Measurements from ENCODE around the gene NREP. TPM values are rescaled to one million over a fixed set of nuclear protein-coding genes. Genes with fewer than 3 reads are reported as not detected.

The NREP gene
- total and polyA plus RNA-seq, 10 of the 15 experiments (the other 5 are each of a cell fraction or from before 2014, with no cell fraction given): 20.6 to 117 (median 32.2) TPM

- TF ChIP-seq SUPT20H (IDR thresholded peaks at IDR 0.05; ENCODE audit: borderline replicate concordance, control insufficient read depth, low read depth, low read length): no peak
- TF ChIP-seq FOXM1 (IDR thresholded peaks at IDR 0.05; ENCODE audit: low read depth, low read length): no peak
Observed at GRCh38 chr5:111782216-111782615, 25.2 kb upstream of the NREP start (continued).

- Histone ChIP-seq H3K36me3 (ENCODE audit: control insufficient read depth in 2 of 2, insufficient read depth in 2 of 2, low read length in 1 of 2) (no peaks in the 10 kb centered on the region), H3K27ac (ENCODE audit: control insufficient read depth, insufficient read depth) (no peak overlapping the region), H3K4me3 (no peak overlapping the region), H3K9me3 (replicated peaks; ENCODE audit: control insufficient read depth, insufficient read depth, low read length) (no peaks in the 10 kb centered on the region; the same call in 2 of the 3 replicates), H3K4me1 (ENCODE audit: control insufficient read depth, insufficient read depth, low read length) (no peaks in the 10 kb centered on the region), H4K20me1 (ENCODE audit: control insufficient read depth, insufficient read depth) (no peaks in the 10 kb centered on the region), H3K4me2 (ENCODE audit: control insufficient read depth, insufficient read depth) (no peak overlapping the region), H3K79me2 (ENCODE audit: control insufficient read depth, insufficient read depth, low read length) (no peaks in the 10 kb centered on the region), H2AFZ (ENCODE audit: control insufficient read depth, low read depth, low read length) (no peak overlapping the region), H3K27me3 (replicated peaks in 1 of 2; ENCODE audit: control insufficient read depth in 2 of 2, insufficient read depth in 2 of 2, low read length in 1 of 2) (no peaks in the 10 kb centered on the region), H3K9ac (ENCODE audit: control insufficient read depth, insufficient read depth, low read length) (no peak overlapping the region)
- ChIA-PET POLR2A (no interaction called here), RAD21 (ENCODE audit: unreplicated experiment) (no interaction called here), SMC1A (ENCODE audit: uncharacterized antibody, unreplicated experiment) (interaction anchor here (1.0 to 1.8 kb wide), 2 partner anchors 15 to 230 kb away, joined by 4 to 5 read pairs; no protein-coding TSS in a partner anchor), CTCF (interaction anchor here (1.2 to 1.9 kb wide), 2 partner anchors 15 to 231 kb away, joined by 4 read pairs; no protein-coding TSS in a partner anchor)
- no peak for FAIRE-seq
- in situ Hi-C loops (cut with MboI) (no loop called here), intact Hi-C loops (cut with micrococcal nuclease; ENCODE audit: unreplicated experiment) (no loop called here)
- TF ChIP-seq JUND (IDR thresholded peaks at IDR 0.05; ENCODE audit: low read depth, low read length): no peak
- no peak for TF ChIP-seq PRDM15 (CRISPR knock-in tag; IDR thresholded peaks at IDR 0.05)
- no peak for TF ChIP-seq CREB1 (IDR thresholded peaks at IDR 0.05; ENCODE audit: low read depth)
- TF ChIP-seq BRCA1 (IDR thresholded peaks at IDR 0.05; ENCODE audit: low read depth, low read length): no peak
- no peak for TF ChIP-seq LARP7 (IDR thresholded peaks at IDR 0.05)
- no peak for TF ChIP-seq ZNF24 (IDR thresholded peaks at IDR 0.05)
- no peak for TF ChIP-seq KDM1A (IDR thresholded peaks at IDR 0.05; ENCODE audit: borderline replicate concordance)
- no peak for TF ChIP-seq MEF2A (IDR thresholded peaks at IDR 0.05; ENCODE audit: insufficient read depth, low read depth, low read length)
- no peak for TF ChIP-seq ZNF384 (IDR thresholded peaks at IDR 0.05; ENCODE audit: borderline replicate concordance, low read depth, low read length)
- TF ChIP-seq NKRF (conservative IDR thresholded peaks at IDR 0.05): no peak
- 31% methylated on average over 6 of the region's 6 CpGs for WGBS (ENCODE audit: insufficient coverage, insufficient replicate concordance, low lambda C conversion rate, missing lambda C conversion rate)
- BruUV-seq (replicated peaks): no TSS peak
- no peak for DNase-seq (ENCODE audit: low read depth, low spot score)
- no peak for ATAC-seq
Observed at GRCh38 chr5:111781200-111781599, 24.2 kb upstream of the NREP start.

All from GM12878 (cell line).